Panc1 (cell line): Measurements from ENCODE around the gene ALLC. TPM values are rescaled to one million over a fixed set of nuclear protein-coding genes. Genes with fewer than 3 reads are reported as not detected.

Source experiments
- total RNA-seq: library from RNA; stranded (reverse); gene quantifications from one replicate; pipeline ENCODE4 v1.2.1, GENCODE V29; 2021; ENCODE audit not compliant: unreplicated experiment

Gene ALLC
- total RNA-seq, 1 experiment from 2014 or later: not detected

Other genes starting within 250 kb of the ALLC start
- 42.9 TPM for gene ADI1, start 138.7 kb upstream of the ALLC start, total RNA-seq
- gene RNASEH1, start 99.9 kb upstream of the ALLC start, total RNA-seq: 43.7 TPM
- gene RPS7, start 82.9 kb upstream of the ALLC start, total RNA-seq: 1,117 TPM
- 0.31 TPM for gene COLEC11, start 63.1 kb upstream of the ALLC start, total RNA-seq
- not detected for gene DCDC2C, start 45.4 kb downstream of the ALLC start, total RNA-seq